Measurements from ENCODE around the gene ODC1. TPM values are rescaled to one million over a fixed set of nuclear protein-coding genes. Genes with fewer than 3 reads are reported as not detected.

The ODC1 gene
- total and polyA plus RNA-seq, 2 donors (not counting 3 experiments of a cell fraction or from before 2014, with no cell fraction given), result 109 to 132 TPM

DNA sequence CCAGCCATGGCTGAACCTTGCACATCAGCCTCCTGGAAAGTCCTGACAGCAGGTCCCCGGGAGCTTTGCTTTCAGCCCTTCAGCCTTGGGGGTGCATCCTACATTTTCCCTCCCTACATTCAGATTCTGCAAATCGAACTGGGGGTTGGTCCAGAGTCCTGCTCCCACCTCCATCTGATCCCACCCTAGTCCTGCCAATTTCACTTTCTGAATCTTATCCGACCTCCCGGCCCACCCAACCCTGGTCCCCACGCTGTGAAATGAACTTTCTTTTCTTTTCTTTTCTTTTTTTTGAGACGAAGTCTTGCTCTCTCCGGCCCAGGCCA lies 47.8 kb upstream of the ODC1 start:
- POLR2A ChIA-PET, result no interaction called here
- no peak overlapping the region for H3K4me2 ChIP-seq (ENCODE audit: insufficient read depth, low read length)
- no peak overlapping the region for H3K27ac ChIP-seq (ENCODE audit: insufficient read depth, low read depth, low read length)
- dilution Hi-C loops (cut with MboI; ENCODE audit: extremely low pct_ligation_motif_present, low sequenced_read_pairs), result no loop called here
- H3K4me1 ChIP-seq (ENCODE audit: control insufficient read depth, extremely low read depth, insufficient read depth, low read length), result no peaks in the 10 kb centered on the region
- no peaks in the 10 kb centered on the region for H3K36me3 ChIP-seq (ENCODE audit: control insufficient read depth in 2 of 2, extremely low read depth in 1 of 2, insufficient read depth in 2 of 2, low read length in 2 of 2)
- BruUV-seq (replicated peaks), result no TSS peak
- H3K9ac ChIP-seq (replicated peaks; ENCODE audit: extremely low read depth, insufficient read depth, low read length), result no peak overlapping the region
- H3K9me3 ChIP-seq (replicated peaks; ENCODE audit: control insufficient read depth, insufficient read depth, low read length), result no peaks in the 10 kb centered on the region
- no peaks in the 10 kb centered on the region for H3K79me2 ChIP-seq (ENCODE audit: control insufficient read depth, insufficient read depth, low read length)
- no peaks in the 10 kb centered on the region for H4K20me1 ChIP-seq (replicated peaks; ENCODE audit: control insufficient read depth, extremely low read depth, insufficient read depth, low read length)
- intact Hi-C loops (cut with micrococcal nuclease), result no loop called here
- TF ChIP-seq FOS (IDR thresholded peaks at IDR 0.05; ENCODE audit: borderline replicate concordance, insufficient read depth, low read length), result no peak
- TF ChIP-seq EZH2 (IDR thresholded peaks at IDR 0.05; ENCODE audit: borderline replicate concordance, low read depth, low read length, severe bottlenecking), result no peak
- TF ChIP-seq POLR2A (IDR thresholded peaks at IDR 0.05; ENCODE audit: low read depth, low read length), result no peak
- no peak for TF ChIP-seq POLR2AphosphoS5 (IDR thresholded peaks at IDR 0.05; ENCODE audit: insufficient read depth, low read depth, low read length)
- TF ChIP-seq, protein P1, sequence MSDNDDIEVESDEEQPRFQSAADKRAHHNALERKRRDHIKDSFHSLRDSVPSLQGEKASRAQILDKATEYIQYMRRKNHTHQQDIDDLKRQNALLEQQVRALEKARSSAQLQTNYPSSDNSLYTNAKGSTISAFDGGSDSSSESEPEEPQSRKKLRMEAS (IDR thresholded peaks at IDR 0.05; ENCODE audit: insufficient read depth, insufficient read length), result no peak
- TF ChIP-seq GATA2 (IDR thresholded peaks at IDR 0.05; ENCODE audit: insufficient read depth, insufficient read length, low read depth, low read length), result no peak
- no peak for TF ChIP-seq CTCF (IDR thresholded peaks at IDR 0.05; ENCODE audit: extremely low read depth in 1 of 2, insufficient read depth in 1 of 2, low read depth in 1 of 2, low read length in 2 of 2)
- no peak for TF ChIP-seq JUN (IDR thresholded peaks at IDR 0.05; ENCODE audit: borderline replicate concordance, insufficient read depth, insufficient read length, low read depth)
- no peak for TF ChIP-seq MYC (IDR thresholded peaks at IDR 0.05; ENCODE audit: low read depth, low read length)
- H3K9me1 ChIP-seq (replicated peaks; ENCODE audit: control insufficient read depth, extremely low read depth, insufficient read depth, low read length), result no peaks in the 10 kb centered on the region
- DNase-seq (ENCODE audit: low read depth, low spot score) (no peak), FAIRE-seq (no peak)
- no peak overlapping the region for H3K4me3 ChIP-seq (replicated peaks in 1 of 3; ENCODE audit: insufficient read depth in 1 of 3, low read depth in 1 of 3, low read length in 3 of 3)
- CTCF ChIA-PET, result no interaction called here
- no peaks in the 10 kb centered on the region for H3K27me3 ChIP-seq (ENCODE audit: control insufficient read depth in 2 of 2, insufficient read depth in 2 of 2, low read length in 2 of 2)
- H2AFZ ChIP-seq (ENCODE audit: low read depth, low read length), result no peak overlapping the region
